ENCODE results near the gene FBXL16. TPM values are rescaled to one million over a fixed set of nuclear protein-coding genes. Genes with fewer than 3 reads are reported as not detected.

FBXL16 gene
- total and polyA plus RNA-seq, 9 of the 15 experiments (the other 6 are each of a cell fraction or from before 2014, with no cell fraction given), result 0.21 to 8.2 (median 1.7) TPM

- TF ChIP-seq SP2 (IDR thresholded peaks at IDR 0.05; ENCODE audit: extremely low read depth, low read depth, low read length, poor library complexity, severe bottlenecking) (no peak), POLR2A (conservative IDR thresholded peaks at IDR 0.05) (peak; percentile 77), ZEB2 (IDR thresholded peaks at IDR 0.05) (peak; percentile 94), CHD1 (IDR thresholded peaks at IDR 0.05; ENCODE audit: low read length) (peak; percentile 17), HNRNPK (IDR thresholded peaks at IDR 0.05; ENCODE audit: low read depth, low read length, poor library complexity, severe bottlenecking) (peak; percentile 64), ILK (tag; IDR thresholded peaks at IDR 0.05; ENCODE audit: borderline replicate concordance, low read depth) (no peak), ZNF644 (tag; IDR thresholded peaks at IDR 0.05; ENCODE audit: low read depth) (no peak), ZNF143 (CRISPR knock-in tag; IDR thresholded peaks at IDR 0.05) (peak; percentile 56), SRSF7 (optimal IDR thresholded peaks at IDR 0.05; ENCODE audit: low read depth, low read length) (no peak), MAFF (IDR thresholded peaks at IDR 0.05; ENCODE audit: low read length) (no peak), BCL6 (CRISPR knock-in tag; IDR thresholded peaks at IDR 0.05) (no peak), ZNF124 (CRISPR knock-in tag; IDR thresholded peaks at IDR 0.05) (no peak), POLR2AphosphoS5 (IDR thresholded peaks at IDR 0.05; ENCODE audit: control insufficient read depth, insufficient read depth, low read depth, low read length) (peak; percentile 61), ZNF785 (CRISPR knock-in tag; IDR thresholded peaks at IDR 0.05) (no peak), ZNF24 (IDR thresholded peaks at IDR 0.05) (peak; percentile 12; the same call in 1 of the 2 replicates), ZNF316 (IDR thresholded peaks at IDR 0.05) (0 out of 2 replicates have a peak, but pooled peaks have one; percentile 5), CAMTA2 (CRISPR knock-in tag; conservative IDR thresholded peaks at IDR 0.05) (no peak)
- TF ChIP-seq, protein P1, sequence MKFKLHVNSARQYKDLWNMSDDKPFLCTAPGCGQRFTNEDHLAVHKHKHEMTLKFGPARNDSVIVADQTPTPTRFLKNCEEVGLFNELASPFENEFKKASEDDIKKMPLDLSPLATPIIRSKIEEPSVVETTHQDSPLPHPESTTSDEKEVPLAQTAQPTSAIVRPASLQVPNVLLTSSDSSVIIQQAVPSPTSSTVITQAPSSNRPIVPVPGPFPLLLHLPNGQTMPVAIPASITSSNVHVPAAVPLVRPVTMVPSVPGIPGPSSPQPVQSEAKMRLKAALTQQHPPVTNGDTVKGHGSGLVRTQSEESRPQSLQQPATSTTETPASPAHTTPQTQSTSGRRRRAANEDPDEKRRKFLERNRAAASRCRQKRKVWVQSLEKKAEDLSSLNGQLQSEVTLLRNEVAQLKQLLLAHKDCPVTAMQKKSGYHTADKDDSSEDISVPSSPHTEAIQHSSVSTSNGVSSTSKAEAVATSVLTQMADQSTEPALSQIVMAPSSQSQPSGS (CRISPR knock-in tag; IDR thresholded peaks at IDR 0.05), result peak; percentile 90
- TF ChIP-seq, protein P2, sequence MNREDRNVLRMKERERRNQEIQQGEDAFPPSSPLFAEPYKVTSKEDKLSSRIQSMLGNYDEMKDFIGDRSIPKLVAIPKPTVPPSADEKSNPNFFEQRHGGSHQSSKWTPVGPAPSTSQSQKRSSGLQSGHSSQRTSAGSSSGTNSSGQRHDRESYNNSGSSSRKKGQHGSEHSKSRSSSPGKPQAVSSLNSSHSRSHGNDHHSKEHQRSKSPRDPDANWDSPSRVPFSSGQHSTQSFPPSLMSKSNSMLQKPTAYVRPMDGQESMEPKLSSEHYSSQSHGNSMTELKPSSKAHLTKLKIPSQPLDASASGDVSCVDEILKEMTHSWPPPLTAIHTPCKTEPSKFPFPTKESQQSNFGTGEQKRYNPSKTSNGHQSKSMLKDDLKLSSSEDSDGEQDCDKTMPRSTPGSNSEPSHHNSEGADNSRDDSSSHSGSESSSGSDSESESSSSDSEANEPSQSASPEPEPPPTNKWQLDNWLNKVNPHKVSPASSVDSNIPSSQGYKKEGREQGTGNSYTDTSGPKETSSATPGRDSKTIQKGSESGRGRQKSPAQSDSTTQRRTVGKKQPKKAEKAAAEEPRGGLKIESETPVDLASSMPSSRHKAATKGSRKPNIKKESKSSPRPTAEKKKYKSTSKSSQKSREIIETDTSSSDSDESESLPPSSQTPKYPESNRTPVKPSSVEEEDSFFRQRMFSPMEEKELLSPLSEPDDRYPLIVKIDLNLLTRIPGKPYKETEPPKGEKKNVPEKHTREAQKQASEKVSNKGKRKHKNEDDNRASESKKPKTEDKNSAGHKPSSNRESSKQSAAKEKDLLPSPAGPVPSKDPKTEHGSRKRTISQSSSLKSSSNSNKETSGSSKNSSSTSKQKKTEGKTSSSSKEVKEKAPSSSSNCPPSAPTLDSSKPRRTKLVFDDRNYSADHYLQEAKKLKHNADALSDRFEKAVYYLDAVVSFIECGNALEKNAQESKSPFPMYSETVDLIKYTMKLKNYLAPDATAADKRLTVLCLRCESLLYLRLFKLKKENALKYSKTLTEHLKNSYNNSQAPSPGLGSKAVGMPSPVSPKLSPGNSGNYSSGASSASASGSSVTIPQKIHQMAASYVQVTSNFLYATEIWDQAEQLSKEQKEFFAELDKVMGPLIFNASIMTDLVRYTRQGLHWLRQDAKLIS (CRISPR knock-in tag; IDR thresholded peaks at IDR 0.05), result no peak
- TF ChIP-seq, protein P3, sequence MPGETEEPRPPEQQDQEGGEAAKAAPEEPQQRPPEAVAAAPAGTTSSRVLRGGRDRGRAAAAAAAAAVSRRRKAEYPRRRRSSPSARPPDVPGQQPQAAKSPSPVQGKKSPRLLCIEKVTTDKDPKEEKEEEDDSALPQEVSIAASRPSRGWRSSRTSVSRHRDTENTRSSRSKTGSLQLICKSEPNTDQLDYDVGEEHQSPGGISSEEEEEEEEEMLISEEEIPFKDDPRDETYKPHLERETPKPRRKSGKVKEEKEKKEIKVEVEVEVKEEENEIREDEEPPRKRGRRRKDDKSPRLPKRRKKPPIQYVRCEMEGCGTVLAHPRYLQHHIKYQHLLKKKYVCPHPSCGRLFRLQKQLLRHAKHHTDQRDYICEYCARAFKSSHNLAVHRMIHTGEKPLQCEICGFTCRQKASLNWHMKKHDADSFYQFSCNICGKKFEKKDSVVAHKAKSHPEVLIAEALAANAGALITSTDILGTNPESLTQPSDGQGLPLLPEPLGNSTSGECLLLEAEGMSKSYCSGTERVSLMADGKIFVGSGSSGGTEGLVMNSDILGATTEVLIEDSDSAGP (CRISPR knock-in tag; IDR thresholded peaks at IDR 0.05), result no peak
- TF ChIP-seq, protein P4, sequence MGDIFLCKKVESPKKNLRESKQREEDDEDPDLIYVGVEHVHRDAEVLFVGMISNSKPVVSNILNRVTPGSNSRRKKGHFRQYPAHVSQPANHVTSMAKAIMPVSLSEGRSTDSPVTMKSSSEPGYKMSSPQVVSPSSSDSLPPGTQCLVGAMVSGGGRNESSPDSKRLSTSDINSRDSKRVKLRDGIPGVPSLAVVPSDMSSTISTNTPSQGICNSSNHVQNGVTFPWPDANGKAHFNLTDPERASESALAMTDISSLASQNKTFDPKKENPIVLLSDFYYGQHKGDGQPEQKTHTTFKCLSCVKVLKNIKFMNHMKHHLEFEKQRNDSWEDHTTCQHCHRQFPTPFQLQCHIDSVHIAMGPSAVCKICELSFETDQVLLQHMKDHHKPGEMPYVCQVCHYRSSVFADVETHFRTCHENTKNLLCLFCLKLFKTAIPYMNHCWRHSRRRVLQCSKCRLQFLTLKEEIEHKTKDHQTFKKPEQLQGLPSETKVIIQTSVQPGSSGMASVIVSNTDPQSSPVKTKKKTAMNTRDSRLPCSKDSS (IDR thresholded peaks at IDR 0.05; ENCODE audit: low read depth, partially characterized antibody), result no peak
These were observed 35.3 kb upstream of the FBXL16 start, which contains the start of gene CIAO3 (continued) for GRCh38 chr16:740764-741505.

Data from K562 (cell line).